ENCODE measurements around the gene PLA2G4E.

PLA2G4E gene

GRCh38 chr15:42053010-42053409 lies 32.2 kb upstream of the PLA2G4E start:
- no peak for DNase-seq (ENCODE audit: low read depth)

GRCh38 chr15:42050484-42051255 lies 29.8 kb upstream of the PLA2G4E start:
- DNase-seq (ENCODE audit: low read depth), result no peak

GRCh38 chr15:42048821-42049200 lies 28.0 kb upstream of the PLA2G4E start:
- DNase-seq (ENCODE audit: low read depth), result no peak

GRCh38 chr15:42048080-42048820 lies 27.4 kb upstream of the PLA2G4E start:
- no peak for DNase-seq (ENCODE audit: low read depth)

GRCh38 chr15:42046597-42046996 lies 25.8 kb upstream of the PLA2G4E start:
- DNase-seq (ENCODE audit: low read depth), result no peak

- DNase-seq (ENCODE audit: low read depth), result no peak
Measured at GRCh38 chr15:42045211-42045615, 24.4 kb upstream of the PLA2G4E start.

- no peak for DNase-seq (ENCODE audit: low read depth)
Measured at GRCh38 chr15:42042602-42043400, 22.0 kb upstream of the PLA2G4E start.

GRCh38 chr15:42038401-42038800 lies 17.6 kb upstream of the PLA2G4E start:
- no peak for DNase-seq (ENCODE audit: low read depth)

GRCh38 chr15:42037656-42038055 lies 16.8 kb upstream of the PLA2G4E start:
- no peak for DNase-seq (ENCODE audit: low read depth)

- DNase-seq (ENCODE audit: low read depth), result no peak
Measured at GRCh38 chr15:42036966-42037365, 16.1 kb upstream of the PLA2G4E start.

- DNase-seq (ENCODE audit: low read depth), result no peak
Measured at GRCh38 chr15:42036112-42036905, 15.5 kb upstream of the PLA2G4E start.

- DNase-seq (ENCODE audit: low read depth), result no peak
Measured at GRCh38 chr15:42035435-42035761, 14.6 kb upstream of the PLA2G4E start.

- DNase-seq (ENCODE audit: low read depth), result no peak
Measured at GRCh38 chr15:42034628-42035434, 14.0 kb upstream of the PLA2G4E start.

- DNase-seq (ENCODE audit: low read depth), result no peak
Measured at GRCh38 chr15:42033214-42033873, 12.5 kb upstream of the PLA2G4E start.

- no peak for DNase-seq (ENCODE audit: low read depth)
Measured at GRCh38 chr15:42032376-42033213, 11.8 kb upstream of the PLA2G4E start.

- no peak for DNase-seq (ENCODE audit: low read depth)
Measured at GRCh38 chr15:42031198-42031915, 10.5 kb upstream of the PLA2G4E start.

- DNase-seq (ENCODE audit: low read depth), result no peak
Measured at GRCh38 chr15:42027521-42027920, 6.7 kb upstream of the PLA2G4E start.

- no peak for DNase-seq (ENCODE audit: low read depth)
Measured at GRCh38 chr15:42024303-42024702, 3.5 kb upstream of the PLA2G4E start.

GRCh38 chr15:42021593-42021992 lies 751 bp upstream of the PLA2G4E start:
- DNase-seq (ENCODE audit: low read depth), result no peak

Data from activated T-cell treated with anti-CD3 and anti-CD28 coated beads for 24 hours (primary cell).